H54 (cell line): ENCODE data around the gene MLXIPL.

ENCODE experiments used
- DNase-seq: peaks from one replicate; pipeline ENCODE4 v3.0.0; 2011; ENCODE audit warnings: low spot score, mixed read lengths; ENCODE audit not compliant: insufficient read length
- FAIRE-seq: peaks from 3 replicates; lab custom pipeline; 2011; peaks lifted over from hg19 to GRCh38; lab: Jason Lieb, UNC
- POLR2A ChIP-seq: IDR thresholded peaks from 2 replicates; pipeline ENCODE4 v1.6.1; 2011; ENCODE audit warnings: low read depth, mild to moderate bottlenecking, low read length

MLXIPL gene

DNA sequence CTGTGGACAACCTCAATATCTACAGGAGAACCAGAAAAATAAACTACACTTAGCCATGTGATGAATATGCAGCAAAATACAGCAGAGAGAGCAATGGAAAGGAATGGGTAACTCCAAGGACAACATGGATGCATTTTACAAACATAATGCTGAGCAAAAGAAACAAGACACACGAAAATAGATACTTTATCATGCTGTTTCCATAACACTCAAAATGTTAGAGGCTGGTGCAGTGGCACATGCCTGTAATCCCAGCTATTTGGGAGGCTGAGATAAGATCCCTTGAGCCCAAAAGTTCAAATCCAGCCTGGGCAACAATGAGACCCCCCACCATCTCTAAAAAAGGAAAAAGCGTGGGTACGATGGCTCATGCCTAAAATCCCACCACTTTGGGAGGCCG is 75.1 kb downstream of the MLXIPL start:
- DNase-seq (no peak), FAIRE-seq (no peak)
- no peak for TF ChIP-seq POLR2A

DNA sequence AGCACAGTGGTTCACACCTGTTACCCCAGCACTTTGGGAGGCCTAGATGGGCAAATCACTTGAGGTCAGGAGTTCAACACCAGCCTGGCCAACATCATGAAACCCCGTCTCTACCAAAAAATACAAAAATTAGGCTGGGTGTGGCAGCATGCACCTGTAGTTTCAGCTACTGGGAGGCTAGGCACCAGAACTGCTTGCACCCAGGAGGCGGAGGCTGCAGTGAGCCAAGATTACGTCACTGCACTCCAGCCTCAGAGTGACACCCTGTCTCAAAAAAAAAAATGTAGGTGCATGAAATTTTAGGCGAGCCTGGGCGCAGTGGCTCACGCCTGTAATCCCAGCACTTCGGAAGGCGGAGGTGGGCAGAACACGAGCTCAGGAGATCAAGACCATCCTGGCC is 76.5 kb downstream of the MLXIPL start:
- no peak for FAIRE-seq
- DNase-seq, result no peak
- TF ChIP-seq POLR2A, result no peak

DNA sequence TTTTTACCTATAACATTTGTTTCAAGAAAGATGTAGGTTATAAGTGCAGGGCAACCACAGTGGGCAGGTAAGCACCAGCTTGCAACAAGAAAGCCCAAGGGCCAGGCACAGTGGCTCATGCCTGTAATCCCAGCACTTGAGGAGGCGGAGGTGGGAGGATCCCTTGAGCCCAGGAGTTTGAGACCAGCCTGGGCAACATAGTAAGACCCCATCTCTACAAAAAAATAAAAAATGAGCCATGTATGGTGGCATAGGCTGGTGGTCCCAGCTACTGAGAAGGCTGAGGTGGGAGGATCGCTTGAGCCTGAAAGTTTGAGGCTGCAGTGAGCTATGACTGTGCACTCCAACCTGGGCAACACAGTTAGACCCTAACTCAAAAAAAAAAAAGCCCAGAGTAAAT is 79.6 kb downstream of the MLXIPL start:
- FAIRE-seq (no peak), DNase-seq (no peak)
- no peak for TF ChIP-seq POLR2A
